Pancreas (tissue), 10 donors: Measurements from ENCODE around the gene FOXP2. TPM values are rescaled to one million over a fixed set of nuclear protein-coding genes. Genes with fewer than 3 reads are reported as not detected.

Experiments
- ATAC-seq, 4 donors: fragments of 200-7000 bp; cut with Tn5 transposase; one replicate each; pipeline versions ENCODE4 v1.8.0 to v1.9.1; 2020; ENCODE audit warnings: mild to moderate bottlenecking in 4 of 4, moderate library complexity in 4 of 4
- DNase-seq, 6 donors: peaks; one replicate each; pipeline ENCODE4 v3.0.0-alpha.2; 2020
- FAIRE-seq: peaks from 2 replicates; lab custom pipeline; 2012; peaks lifted over from hg19 to GRCh38; lab: Jason Lieb, UNC
- H3K27ac ChIP-seq, 4 donors: fragments of 200-600 bp; sonication (generic); 1 replicate in 3 of 4; 2 replicates in 1 of 4; pipeline versions ENCODE4 v1.5.0 to v1.8.0; 2020
- H3K27me3 ChIP-seq, 4 donors: fragments of 200-600 bp; one replicate each; pipeline ENCODE4 v1.8.0; 2021
- H3K36me3 ChIP-seq, 3 donors: fragments of 200-600 bp; sonication (generic) in 1 of 3; one replicate each; pipeline versions ENCODE4 v1.5.0 to v1.8.0; 2020 to 2021
- H3K4me1 ChIP-seq, 3 donors: fragments of 200-600 bp; one replicate each; pipeline ENCODE4 v1.8.0; 2021
- H3K4me3 ChIP-seq, 4 donors: fragments of 200-600 bp; sonication (generic) in 2 of 4; one replicate each; pipeline versions ENCODE4 v1.5.0 to v1.8.0; 2020 to 2021
- H3K9me3 ChIP-seq, 4 donors: fragments of 200-600 bp; one replicate each; pipeline ENCODE4 v1.8.0; 2021
- WGBS, 2 donors: extraction: QIAGEN DNeasy Blood & Tissue Kit; methylation state at CpG; one replicate each; pipeline ENCODE4 v1.1.7; 2013; 5-methylcytosine and 5-hydroxymethylcytosine counted together
- intact Hi-C, 3 donors: fragments of 100-400 bp; cut with DNase I; formaldehyde crosslinking; loops; one replicate each; pipeline versions ENCODE4 v1.11.1 to v1.14.2; 2022
- polyA plus RNA-seq, 2 donors: library from polyadenylated mRNA; stranded (reverse); fragments of 200-250 nt; gene quantifications; one replicate each; pipeline ENCODE4 v1.2.3, GENCODE V29; 2013
- total RNA-seq, 6 donors: library from RNA; stranded (reverse); fragmentation: NEBNext Ultra II Directional in 4 of 6; extraction: Animal tissue kit (Norgen Biotek cat#: 25700) in 4 of 6; gene quantifications; one replicate each; pipeline versions ENCODE4 v1.2.1 to v1.2.4, GENCODE V29; 2021 to 2023
- TF ChIP-seq, protein P1 (sequence below), 4 donors: fragments of 200-600 bp; sonication (generic) in 3 of 4; IDR thresholded peaks; one replicate each; pipeline versions ENCODE4 v1.5.0 to v1.8.0; 2021; ENCODE audit warnings: antibody characterized with exemption in 4 of 4
- donor health status: healthy with polysubstance abuse.
- donor health status: DM: no; HTN: no; CAD: no; lungs with moderate emphysema.
- donor health status: DM: no; HTN: no; CAD: no.
- donor health status: control.
- donor health status: control.
- donor health status: Bipolar disorder and iron deficiency.
- donor health status: DM: yes; HTN: yes; CAD: no.
- donor health status: DM: no; HTN: no; CAD: no.
- donor health status: DM: no; HTN: no; CAD: no.
- donor health status: DM: yes; HTN: yes; CAD: no.

Gene FOXP2
- total and polyA plus RNA-seq, 8 donors: 2.7 to 12.6 (median 10.2) TPM

DNA sequence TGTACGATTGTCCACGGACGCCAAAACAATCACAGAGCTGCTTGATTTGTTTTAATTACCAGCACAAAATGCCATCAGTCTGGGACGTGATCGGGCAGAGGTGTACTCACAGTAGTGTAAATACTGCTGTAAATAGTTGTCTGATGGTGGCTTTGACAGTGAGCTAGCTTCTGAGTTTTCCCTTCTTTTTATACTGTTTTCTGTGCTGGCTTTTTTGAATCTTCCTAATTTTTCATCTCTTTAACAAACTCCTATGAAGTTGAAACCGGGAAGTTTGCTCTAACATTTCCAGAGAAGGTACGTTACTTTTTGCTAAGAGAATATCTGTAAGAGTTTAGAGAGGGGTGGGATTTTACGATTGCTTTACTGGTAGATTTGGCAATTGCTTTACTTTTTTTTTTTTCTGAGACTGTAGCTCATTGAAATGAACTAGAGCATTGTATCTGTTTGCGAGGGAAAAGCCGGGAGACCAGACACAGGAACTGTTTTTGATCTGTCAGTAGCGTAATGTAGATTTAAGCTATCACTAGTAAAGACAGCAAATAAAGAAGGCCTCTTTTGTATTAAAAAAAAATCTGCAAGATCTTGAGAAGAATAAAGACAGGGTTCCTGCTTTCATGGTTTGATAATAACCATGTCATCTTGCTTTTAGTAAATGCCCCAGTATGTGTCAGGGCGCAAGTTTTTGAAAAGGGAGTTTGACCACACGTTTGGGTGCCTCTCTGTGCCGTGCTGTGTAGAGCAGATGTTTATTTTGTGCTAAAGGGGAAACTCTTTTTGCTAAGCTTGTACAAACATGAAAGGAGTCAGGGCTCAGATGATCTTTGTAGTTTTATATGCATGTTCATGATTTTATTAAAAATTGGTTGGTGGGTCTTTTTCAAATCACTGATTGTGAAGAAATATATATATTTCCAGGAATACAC is 712 bp downstream of the FOXP2 start:
- Histone ChIP-seq H3K4me1 (peaks cover 4 to 30% (median 9%) of the 10 kb centered on the region in 3 donors), H3K36me3 (no peaks in the 10 kb centered on the region), H3K27ac (peak overlapping the region in 2 of 4 donors; percentile 62 to 68), H3K4me3 (peak overlapping the region in 2 of 4 donors; percentile 10 to 28), H3K9me3 (no peaks in the 10 kb centered on the region), H3K27me3 (no peaks in the 10 kb centered on the region)
- intact Hi-C loops: no loop called here
- DNase-seq (peak in 1 of 6 donors; percentile 25), ATAC-seq (peak; percentile 37 to 68 (median 64)), FAIRE-seq (no peak)
- TF ChIP-seq, protein P1, sequence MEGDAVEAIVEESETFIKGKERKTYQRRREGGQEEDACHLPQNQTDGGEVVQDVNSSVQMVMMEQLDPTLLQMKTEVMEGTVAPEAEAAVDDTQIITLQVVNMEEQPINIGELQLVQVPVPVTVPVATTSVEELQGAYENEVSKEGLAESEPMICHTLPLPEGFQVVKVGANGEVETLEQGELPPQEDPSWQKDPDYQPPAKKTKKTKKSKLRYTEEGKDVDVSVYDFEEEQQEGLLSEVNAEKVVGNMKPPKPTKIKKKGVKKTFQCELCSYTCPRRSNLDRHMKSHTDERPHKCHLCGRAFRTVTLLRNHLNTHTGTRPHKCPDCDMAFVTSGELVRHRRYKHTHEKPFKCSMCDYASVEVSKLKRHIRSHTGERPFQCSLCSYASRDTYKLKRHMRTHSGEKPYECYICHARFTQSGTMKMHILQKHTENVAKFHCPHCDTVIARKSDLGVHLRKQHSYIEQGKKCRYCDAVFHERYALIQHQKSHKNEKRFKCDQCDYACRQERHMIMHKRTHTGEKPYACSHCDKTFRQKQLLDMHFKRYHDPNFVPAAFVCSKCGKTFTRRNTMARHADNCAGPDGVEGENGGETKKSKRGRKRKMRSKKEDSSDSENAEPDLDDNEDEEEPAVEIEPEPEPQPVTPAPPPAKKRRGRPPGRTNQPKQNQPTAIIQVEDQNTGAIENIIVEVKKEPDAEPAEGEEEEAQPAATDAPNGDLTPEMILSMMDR (IDR thresholded peaks at IDR 0.05): no peak
- WGBS, 2 donors: 12 to 18% methylated on average over 14 of the region's 14 CpGs

- intact Hi-C loops: no loop called here
- 17 to 21% methylated on average over 10 of the region's 10 CpGs for WGBS, 2 donors
- Histone ChIP-seq H3K4me1 (peaks cover 4 to 30% (median 9%) of the 10 kb centered on the region in 3 donors), H3K36me3 (no peaks in the 10 kb centered on the region), H3K27me3 (no peaks in the 10 kb centered on the region), H3K4me3 (peak overlapping the region in 1 of 4 donors; percentile 8), H3K9me3 (no peaks in the 10 kb centered on the region), H3K27ac (peak overlapping the region in 1 of 4 donors; percentile 68)
- peak; percentile 37 for FAIRE-seq
- TF ChIP-seq, protein P1 (IDR thresholded peaks at IDR 0.05): no peak
- peak in 3 of 4 donors; percentile 4 to 31 (median 17) for ATAC-seq
- no peak for DNase-seq
Measured at GRCh38 chr7:114416129-114416990, 1.7 kb downstream of the FOXP2 start.

- H3K27me3 ChIP-seq: no peaks in the 10 kb centered on the region
- no peak for FAIRE-seq
- H3K9me3 ChIP-seq: no peaks in the 10 kb centered on the region
- intact Hi-C loops: no loop called here
- no peak for ATAC-seq
- 85 to 90% methylated on average over 1 of the region's 1 CpG for WGBS, 2 donors
- no peaks in the 10 kb centered on the region for H3K36me3 ChIP-seq
- no peak overlapping the region for H3K27ac ChIP-seq
- H3K4me3 ChIP-seq: no peak overlapping the region
- H3K4me1 ChIP-seq: peaks cover 4 to 30% (median 9%) of the 10 kb centered on the region in 3 donors
- TF ChIP-seq, protein P1 (IDR thresholded peaks at IDR 0.05): no peak
- no peak for DNase-seq
Measured at GRCh38 chr7:114417290-114417689, 2.7 kb downstream of the FOXP2 start.

GRCh38 chr7:114418117-114418516 is 3.5 kb downstream of the FOXP2 start:
- FAIRE-seq: no peak

More at GRCh38 chr7:114418117-114418516, 3.5 kb downstream of the FOXP2 start:
- Histone ChIP-seq H3K4me3 (no peak overlapping the region), H3K9me3 (no peaks in the 10 kb centered on the region), H3K27me3 (no peaks in the 10 kb centered on the region), H3K4me1 (peaks cover 4 to 22% (median 6%) of the 10 kb centered on the region in 3 donors), H3K36me3 (no peaks in the 10 kb centered on the region), H3K27ac (no peak overlapping the region)
- 73 to 75% methylated on average over 4 of the region's 4 CpGs for WGBS, 2 donors
- no peak for ATAC-seq
- TF ChIP-seq, protein P1 (IDR thresholded peaks at IDR 0.05): no peak
- no peak for DNase-seq
- intact Hi-C loops: no loop called here
